Stimulated activated CD8-positive, alpha-beta memory T cell treated with anti-CD3 and anti-CD28 coated beads, Interleukin-7, amount 100 ng/mL, for 4 hours (primary cell): ENCODE results near the gene VWC2.

Experiments
- DNase-seq, 2 donors: peaks; one replicate each; pipeline ENCODE4 v3.0.0-alpha.2; 2020; ENCODE audit warnings: low read depth in 2 of 2

Gene VWC2

GRCh38 chr7:49937608-49938007, 164.2 kb downstream of the VWC2 start:
- DNase-seq, result no peak
